ENCODE data around the gene HECA.

GRCh38 chr6:139119552-139119951, 15.3 kb upstream of the HECA start:
- TF ChIP-seq CTCF (IDR thresholded peaks at IDR 0.05) (no peak), SMC3 (IDR thresholded peaks at IDR 0.05; ENCODE audit: low read depth, low read length) (no peak)
